Measurements from ENCODE around the gene CD164.
"Not testable (repeated sequence)": the region's sequence is repeated elsewhere in the genome, so short reads cannot be mapped to it uniquely, and the experiment has no call there.

- TF ChIP-seq, protein P1, sequence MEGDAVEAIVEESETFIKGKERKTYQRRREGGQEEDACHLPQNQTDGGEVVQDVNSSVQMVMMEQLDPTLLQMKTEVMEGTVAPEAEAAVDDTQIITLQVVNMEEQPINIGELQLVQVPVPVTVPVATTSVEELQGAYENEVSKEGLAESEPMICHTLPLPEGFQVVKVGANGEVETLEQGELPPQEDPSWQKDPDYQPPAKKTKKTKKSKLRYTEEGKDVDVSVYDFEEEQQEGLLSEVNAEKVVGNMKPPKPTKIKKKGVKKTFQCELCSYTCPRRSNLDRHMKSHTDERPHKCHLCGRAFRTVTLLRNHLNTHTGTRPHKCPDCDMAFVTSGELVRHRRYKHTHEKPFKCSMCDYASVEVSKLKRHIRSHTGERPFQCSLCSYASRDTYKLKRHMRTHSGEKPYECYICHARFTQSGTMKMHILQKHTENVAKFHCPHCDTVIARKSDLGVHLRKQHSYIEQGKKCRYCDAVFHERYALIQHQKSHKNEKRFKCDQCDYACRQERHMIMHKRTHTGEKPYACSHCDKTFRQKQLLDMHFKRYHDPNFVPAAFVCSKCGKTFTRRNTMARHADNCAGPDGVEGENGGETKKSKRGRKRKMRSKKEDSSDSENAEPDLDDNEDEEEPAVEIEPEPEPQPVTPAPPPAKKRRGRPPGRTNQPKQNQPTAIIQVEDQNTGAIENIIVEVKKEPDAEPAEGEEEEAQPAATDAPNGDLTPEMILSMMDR (optimal IDR thresholded peaks at IDR 0.05 in 1 of 3, IDR thresholded peaks at IDR 0.05 in 1 of 3, conservative IDR thresholded peaks at IDR 0.05 in 1 of 3; ENCODE audit: extremely low read depth in 1 of 3, insufficient read depth in 2 of 3, low read length in 3 of 3) = not testable (repeated sequence)
- not testable (repeated sequence) for TF ChIP-seq EZH2 (IDR thresholded peaks at IDR 0.05; ENCODE audit: low read length)
These were observed 48.4 kb downstream of the CD164 start for GRCh38 chr6:109333870-109334269.

All from keratinocyte (primary cell).